Neural cell (in vitro differentiated cells): ENCODE data around the gene JAZF1. TPM values are rescaled to one million over a fixed set of nuclear protein-coding genes. Genes with fewer than 3 reads are reported as not detected.

Experiments
- H2AFZ ChIP-seq: fragments of 200-600, 300-800 bp; sonication (generic), shearing (Covaris generic); 2 replicates; pipeline ENCODE4 v1.6.0; 2014; ENCODE audit warnings: low read depth, mild to moderate bottlenecking, antibody characterized with exemption, low read length, moderate library complexity
- H3F3A ChIP-seq: fragments of 200-600 bp; shearing (Covaris generic); 2 replicates; pipeline ENCODE4 v1.6.1; 2016; ENCODE audit warnings: mild to moderate bottlenecking, moderate library complexity, mixed read lengths, antibody characterized with exemption, low read length; ENCODE audit not compliant: insufficient read depth, poor library complexity, severe bottlenecking
- H3K27ac ChIP-seq: fragments of 200-600, 300-800 bp; sonication (generic), shearing (Covaris generic); 2 replicates; pipeline ENCODE4 v1.5.1; 2014; ENCODE audit warnings: mild to moderate bottlenecking, low read length, moderate library complexity
- H3K27me3 ChIP-seq: fragments of 300-800, 200-600 bp; sonication (generic), shearing (Covaris generic); 2 replicates; pipeline ENCODE4 v1.6.0; 2014; ENCODE audit warnings: mild to moderate bottlenecking, low read depth, low read length, moderate library complexity; ENCODE audit not compliant: insufficient read depth
- H3K36me3 ChIP-seq: fragments of 300-800, 200-600 bp; sonication (generic), shearing (Covaris generic); 2 replicates; pipeline ENCODE4 v1.5.1; 2014; ENCODE audit warnings: mild to moderate bottlenecking, antibody characterized with exemption, low read length, moderate library complexity; ENCODE audit not compliant: insufficient read depth
- H3K4me2 ChIP-seq: fragments of 300-800, 200-600 bp; sonication (generic), shearing (Covaris generic); 2 replicates; pipeline ENCODE4 v1.6.0; 2014; ENCODE audit warnings: mild to moderate bottlenecking, low read length
- H3K4me3 ChIP-seq: fragments of 300-800, 200-600 bp; sonication (generic), shearing (Covaris generic); 2 replicates; pipeline ENCODE4 v1.5.1; 2014; ENCODE audit warnings: mild to moderate bottlenecking, low read length, moderate library complexity
- H3K79me2 ChIP-seq: fragments of 200-600 bp; shearing (Covaris generic); replicated peaks from 2 replicates; pipeline ENCODE4 v1.6.0; 2014; ENCODE audit warnings: mild to moderate bottlenecking, low read length, moderate library complexity; ENCODE audit not compliant: insufficient read depth
- H3K9ac ChIP-seq: fragments of 300-800, 200-600 bp; sonication (generic), shearing (Covaris generic); 2 replicates; pipeline ENCODE4 v1.6.1; 2016; ENCODE audit warnings: mild to moderate bottlenecking, low read length, mixed read lengths
- H3K9me2 ChIP-seq: fragments of 200-600 bp; shearing (Covaris generic); 2 replicates; pipeline ENCODE4 v1.6.1; 2016; ENCODE audit warnings: mild to moderate bottlenecking, low read length, mixed read lengths; ENCODE audit not compliant: insufficient read depth
- H3K9me3 ChIP-seq: fragments of 200-600, 300-800 bp; sonication (generic), shearing (Covaris generic); 2 replicates; pipeline ENCODE4 v1.6.1; 2016; ENCODE audit warnings: mild to moderate bottlenecking, mixed run types, low read length, moderate library complexity, mixed read lengths
- H4K20me1 ChIP-seq: fragments of 200-600 bp; shearing (Covaris generic); 2 replicates; pipeline ENCODE4 v1.6.1; 2016; ENCODE audit warnings: mild to moderate bottlenecking, mixed run types; ENCODE audit not compliant: insufficient read depth
- CTCF ChIP-seq: fragments of 450-650 bp; IDR thresholded peaks from 2 replicates; pipeline ENCODE4 v1.5.1; 2014; ENCODE audit warnings: antibody characterized with exemption, mild to moderate bottlenecking, moderate library complexity; ENCODE audit not compliant: poor library complexity, severe bottlenecking
- EP300 ChIP-seq: fragments of 450-650 bp; conservative IDR thresholded peaks from 2 replicates; pipeline ENCODE4 v1.6.1; 2014; ENCODE audit warnings: antibody characterized with exemption, mild to moderate bottlenecking, moderate library complexity; ENCODE audit not compliant: poor library complexity, severe bottlenecking
- EZH2 ChIP-seq: fragments of 200-600, 300-800 bp; shearing (Covaris generic), sonication (generic); IDR thresholded peaks from 2 replicates; pipeline ENCODE4 v1.6.1; 2014; ENCODE audit warnings: antibody characterized with exemption, low read length, borderline replicate concordance, mild to moderate bottlenecking; ENCODE audit not compliant: insufficient read depth, poor library complexity, severe bottlenecking
- MXI1 ChIP-seq: fragments of 450-650 bp; conservative IDR thresholded peaks from 2 replicates; pipeline ENCODE4 v1.6.1; 2014; ENCODE audit warnings: antibody characterized with exemption, mild to moderate bottlenecking; ENCODE audit not compliant: poor library complexity, severe bottlenecking
- POLR2AphosphoS5 ChIP-seq: IDR thresholded peaks from 2 replicates; pipeline ENCODE4 v1.6.1; 2012
- RAD21 ChIP-seq: fragments of 450-650 bp; conservative IDR thresholded peaks from 2 replicates; pipeline ENCODE4 v1.6.1; 2014; ENCODE audit warnings: antibody characterized with exemption, mild to moderate bottlenecking, moderate library complexity
- REST ChIP-seq: IDR thresholded peaks from 2 replicates; pipeline ENCODE4 v1.6.1; 2012; ENCODE audit warnings: borderline replicate concordance
- SMC3 ChIP-seq: fragments of 450-650 bp; conservative IDR thresholded peaks from 2 replicates; pipeline ENCODE4 v1.6.1; 2014; ENCODE audit warnings: antibody characterized with exemption, mild to moderate bottlenecking, moderate library complexity; ENCODE audit not compliant: poor library complexity
- TAF1 ChIP-seq: IDR thresholded peaks from 2 replicates; pipeline ENCODE4 v1.6.1; 2012; ENCODE audit warnings: low read depth
- polyA plus RNA-seq: library from polyadenylated mRNA; depleted of rRNA; stranded (reverse); fragments of >200 nt; gene quantifications from 2 replicates; pipeline ENCODE4 v1.2.3, GENCODE V29; 2014

JAZF1 gene
- polyA plus RNA-seq, 1 donor from 2014 or later: 29.5 TPM

- TF ChIP-seq REST: no peak
- no peak for TF ChIP-seq EZH2
- TF ChIP-seq TAF1: no peak
- TF ChIP-seq MXI1: no peak
- H3K4me2 ChIP-seq: no peak overlapping the region
- H3K27me3 ChIP-seq: no peaks in the 10 kb centered on the region
- no peak overlapping the region for H3K27ac ChIP-seq
- H3K36me3 ChIP-seq: no peaks in the 10 kb centered on the region
- no peaks in the 10 kb centered on the region for H3K79me2 ChIP-seq
- H3K4me3 ChIP-seq: no peak overlapping the region
- no peaks in the 10 kb centered on the region for H3K9me2 ChIP-seq
- no peak overlapping the region for H2AFZ ChIP-seq
- H3F3A ChIP-seq: no peaks in the 10 kb centered on the region
- no peaks in the 10 kb centered on the region for H3K9me3 ChIP-seq
- H4K20me1 ChIP-seq: no peaks in the 10 kb centered on the region
- H3K9ac ChIP-seq: no peak overlapping the region
Measured at GRCh38 chr7:28005075-28005846, 175.3 kb downstream of the JAZF1 start.

GRCh38 chr7:28003408-28003807, 177.2 kb downstream of the JAZF1 start:
- no peak for TF ChIP-seq RAD21

GRCh38 chr7:28002638-28003037, 178.0 kb downstream of the JAZF1 start:
- H4K20me1 ChIP-seq: no peaks in the 10 kb centered on the region
- no peaks in the 10 kb centered on the region for H3K79me2 ChIP-seq
- H3K27me3 ChIP-seq: no peaks in the 10 kb centered on the region
- H3K4me2 ChIP-seq: no peak overlapping the region
- TF ChIP-seq TAF1: no peak
- no peak for TF ChIP-seq EZH2
- no peak for TF ChIP-seq POLR2AphosphoS5
- no peak for TF ChIP-seq RAD21
- TF ChIP-seq EP300: no peak
- no peak for TF ChIP-seq MXI1
- TF ChIP-seq SMC3: no peak
- no peak for TF ChIP-seq CTCF
- TF ChIP-seq REST: no peak
- H3K9me3 ChIP-seq: no peaks in the 10 kb centered on the region
- no peak overlapping the region for H3K27ac ChIP-seq
- H3K36me3 ChIP-seq: no peaks in the 10 kb centered on the region
- H3K9me2 ChIP-seq: no peaks in the 10 kb centered on the region
- no peak overlapping the region for H2AFZ ChIP-seq
- H3K9ac ChIP-seq: no peak overlapping the region
- H3K4me3 ChIP-seq: no peak overlapping the region
- no peaks in the 10 kb centered on the region for H3F3A ChIP-seq

More at GRCh38 chr7:28003408-28003807, 177.2 kb downstream of the JAZF1 start:
- Histone ChIP-seq H3K79me2 (no peaks in the 10 kb centered on the region), H3K36me3 (no peaks in the 10 kb centered on the region), H3K4me3 (no peak overlapping the region), H4K20me1 (no peaks in the 10 kb centered on the region), H3K27ac (no peak overlapping the region), H3K9me3 (no peaks in the 10 kb centered on the region), H2AFZ (no peak overlapping the region), H3K9me2 (no peaks in the 10 kb centered on the region), H3F3A (no peaks in the 10 kb centered on the region), H3K27me3 (no peaks in the 10 kb centered on the region), H3K4me2 (no peak overlapping the region), H3K9ac (no peak overlapping the region)
